ENCODE data around the gene PISD.

The PISD gene

GRCh38 chr22:31630331-31631329, 31.4 kb downstream of the PISD start (continued):
- no peak for TF ChIP-seq ZBTB49 (tag by site-specific recombination; IDR thresholded peaks at IDR 0.05; ENCODE audit: low read depth)
- no peak for TF ChIP-seq ZNF488 (tag by site-specific recombination; IDR thresholded peaks at IDR 0.05)
- 0 out of 2 replicates have a peak, but pooled peaks have one; percentile 55 for TF ChIP-seq ZNF660 (tag by site-specific recombination; IDR thresholded peaks at IDR 0.05)
- TF ChIP-seq ZNF23 (tag by site-specific recombination; IDR thresholded peaks at IDR 0.05; ENCODE audit: borderline replicate concordance), result no peak
- TF ChIP-seq ZNF48 (tag by site-specific recombination; IDR thresholded peaks at IDR 0.05), result no peak
- TF ChIP-seq ZNF174 (tag by site-specific recombination; IDR thresholded peaks at IDR 0.05), result no peak
- TF ChIP-seq ZFP37 (tag by site-specific recombination; IDR thresholded peaks at IDR 0.05), result no peak
- TF ChIP-seq SCRT2 (tag by site-specific recombination; IDR thresholded peaks at IDR 0.05), result peak; percentile 63; the same call in 1 of the 2 replicates
- no peak for TF ChIP-seq ZNF560 (tag by site-specific recombination; IDR thresholded peaks at IDR 0.05; ENCODE audit: borderline replicate concordance)
- TF ChIP-seq ZSCAN4 (tag by site-specific recombination; IDR thresholded peaks at IDR 0.05), result 0 out of 2 replicates have a peak, but pooled peaks have one; percentile 7
- TF ChIP-seq ZBTB7A (tag by site-specific recombination; IDR thresholded peaks at IDR 0.05; ENCODE audit: low read depth), result 0 out of 2 replicates have a peak, but pooled peaks have one; percentile 10
- TF ChIP-seq PRDM1 (tag by site-specific recombination; IDR thresholded peaks at IDR 0.05), result no peak
- no peak; the same call in 1 of the 2 replicates for TF ChIP-seq ZNF76 (tag by site-specific recombination; IDR thresholded peaks at IDR 0.05; ENCODE audit: borderline replicate concordance, low read depth)
- no peak for TF ChIP-seq FEZF1 (tag by site-specific recombination; IDR thresholded peaks at IDR 0.05)
- no peak for TF ChIP-seq ZNF521 (tag by site-specific recombination; IDR thresholded peaks at IDR 0.05)
- no peak for TF ChIP-seq ZNF548 (tag by site-specific recombination; IDR thresholded peaks at IDR 0.05)
- peak; percentile 75 for TF ChIP-seq KLF10 (tag by site-specific recombination; IDR thresholded peaks at IDR 0.05)
- TF ChIP-seq ZBTB48 (tag by site-specific recombination; IDR thresholded peaks at IDR 0.05), result 0 out of 2 replicates have a peak, but pooled peaks have one; percentile 27
- no peak for TF ChIP-seq ZNF473 (tag by site-specific recombination; IDR thresholded peaks at IDR 0.05)
- TF ChIP-seq ZNF114 (tag by site-specific recombination; IDR thresholded peaks at IDR 0.05), result no peak
- TF ChIP-seq ZNF792 (tag by site-specific recombination; IDR thresholded peaks at IDR 0.05), result no peak
- peak; percentile 64; the same call in 1 of the 2 replicates for TF ChIP-seq EGR2 (tag by site-specific recombination; IDR thresholded peaks at IDR 0.05; ENCODE audit: low read depth)
- no peak for TF ChIP-seq HOXC10 (CRISPR knock-in tag; IDR thresholded peaks at IDR 0.05)
- no peak for TF ChIP-seq ZNF350 (tag by site-specific recombination; IDR thresholded peaks at IDR 0.05)
- no peak for TF ChIP-seq ZNF2 (tag by site-specific recombination; IDR thresholded peaks at IDR 0.05)
- peak; percentile 99 for TF ChIP-seq PRDM10 (tag by site-specific recombination; IDR thresholded peaks at IDR 0.05)
- no peak for TF ChIP-seq YY1 (tag by site-specific recombination; IDR thresholded peaks at IDR 0.05)
- TF ChIP-seq ZNF26 (tag by site-specific recombination; IDR thresholded peaks at IDR 0.05), result no peak
- TF ChIP-seq ZBTB21 (tag by site-specific recombination; IDR thresholded peaks at IDR 0.05), result no peak
- TF ChIP-seq ZNF561 (tag by site-specific recombination; IDR thresholded peaks at IDR 0.05; ENCODE audit: borderline replicate concordance), result no peak; the same call in 1 of the 2 replicates
- TF ChIP-seq ZNF664 (tag by site-specific recombination; IDR thresholded peaks at IDR 0.05), result no peak
